ENCODE measurements around the gene CHST14.

CHST14 gene

GRCh38 chr15:40436892-40437751 is 33.7 kb upstream of the CHST14 start:
- in situ Hi-C loops (cut with HindIII; ENCODE audit: low sequenced_read_pairs) = no loop called here
- no peak for TF ChIP-seq CTCF (IDR thresholded peaks at IDR 0.05; ENCODE audit: low read depth, low read length, missing control alignments)
- H3K4me3 ChIP-seq (ENCODE audit: low read depth, low read length) = peak overlapping the region; percentile 40
- DNase-seq (ENCODE audit: low read depth) = no peak

GRCh38 chr15:40437752-40438687 is 32.8 kb upstream of the CHST14 start:
- no peak overlapping the region for H3K4me3 ChIP-seq (ENCODE audit: low read depth, low read length)
- TF ChIP-seq CTCF (IDR thresholded peaks at IDR 0.05; ENCODE audit: low read depth, low read length, missing control alignments) = no peak
- in situ Hi-C loops (cut with HindIII; ENCODE audit: low sequenced_read_pairs) = no loop called here
- no peak for DNase-seq (ENCODE audit: low read depth)

GRCh38 chr15:40438712-40439111 is 32.1 kb upstream of the CHST14 start:
- no peak for DNase-seq (ENCODE audit: low read depth)
- in situ Hi-C loops (cut with HindIII; ENCODE audit: low sequenced_read_pairs) = no loop called here
- TF ChIP-seq CTCF (IDR thresholded peaks at IDR 0.05; ENCODE audit: low read depth, low read length, missing control alignments) = no peak
- no peak overlapping the region for H3K4me3 ChIP-seq (ENCODE audit: low read depth, low read length)

GRCh38 chr15:40439461-40439959 is 31.3 kb upstream of the CHST14 start:
- TF ChIP-seq CTCF (IDR thresholded peaks at IDR 0.05; ENCODE audit: low read depth, low read length, missing control alignments) = no peak
- no peak for DNase-seq (ENCODE audit: low read depth)
- in situ Hi-C loops (cut with HindIII; ENCODE audit: low sequenced_read_pairs) = no loop called here

GRCh38 chr15:40439960-40440742 is 30.6 kb upstream of the CHST14 start:
- in situ Hi-C loops (cut with HindIII; ENCODE audit: low sequenced_read_pairs) = no loop called here
- no peak for DNase-seq (ENCODE audit: low read depth)
- TF ChIP-seq CTCF (IDR thresholded peaks at IDR 0.05; ENCODE audit: low read depth, low read length, missing control alignments) = no peak
- H3K4me3 ChIP-seq (ENCODE audit: low read depth, low read length) = peak overlapping the region; percentile 62

More at GRCh38 chr15:40439461-40439959, 31.3 kb upstream of the CHST14 start:
- H3K4me3 ChIP-seq (ENCODE audit: low read depth, low read length) = peak overlapping the region; percentile 62

Data from astrocyte of the cerebellum (primary cell).